Endothelial cell (in vitro differentiated cells): ENCODE measurements around the gene GPR39. TPM values are rescaled to one million over a fixed set of nuclear protein-coding genes. Genes with fewer than 3 reads are reported as not detected.

Experiments used
- DNase-seq: peaks from one replicate; pipeline ENCODE4 v3.0.0; 2021; ENCODE audit warnings: low spot score
- H3K27ac Mint-ChIP-seq: one replicate; pipeline ENCODE4 v1.8.0; 2021; ENCODE audit warnings: mixed read lengths, inconsistent platforms; ENCODE audit not compliant: unreplicated experiment
- H3K27me3 Mint-ChIP-seq: one replicate; pipeline ENCODE4 v1.8.0; 2021; ENCODE audit warnings: mild to moderate bottlenecking, moderate library complexity, mixed read lengths, inconsistent platforms; ENCODE audit not compliant: unreplicated experiment
- H3K36me3 Mint-ChIP-seq: one replicate; pipeline ENCODE4 v1.8.0; 2021; ENCODE audit warnings: mild to moderate bottlenecking, low read depth, mixed read lengths, inconsistent platforms; ENCODE audit not compliant: unreplicated experiment
- H3K4me1 Mint-ChIP-seq: one replicate; pipeline ENCODE4 v1.8.0; 2021; ENCODE audit warnings: mild to moderate bottlenecking, mixed read lengths, inconsistent platforms; ENCODE audit not compliant: unreplicated experiment
- H3K4me3 Mint-ChIP-seq: one replicate; pipeline ENCODE4 v1.8.0; 2021; ENCODE audit warnings: mild to moderate bottlenecking, mixed read lengths, inconsistent platforms; ENCODE audit not compliant: unreplicated experiment
- H3K9me3 Mint-ChIP-seq: one replicate; pipeline ENCODE4 v1.8.0; 2021; ENCODE audit warnings: mixed read lengths, inconsistent platforms; ENCODE audit not compliant: unreplicated experiment
- CTCF ChIP-seq: fragments of 200-600 bp; sonication (generic); IDR thresholded peaks from one replicate; pipeline ENCODE4 v1.5.0; 2021; ENCODE audit warnings: antibody characterized with exemption; ENCODE audit not compliant: unreplicated experiment
- total RNA-seq: library from RNA; stranded (reverse); fragmentation: NEBNext Ultra II Directional; extraction: Animal tissue kit (Norgen Biotek cat#: 25700); gene quantifications from one replicate; pipeline ENCODE4 v1.2.1, GENCODE V29; 2021; ENCODE audit not compliant: unreplicated experiment

The GPR39 gene
- total RNA-seq, 1 donor from 2014 or later, result 0.62 TPM

GRCh38 chr2:132638313-132639040, 221.9 kb downstream of the GPR39 start:
- H3K9me3 Mint-ChIP-seq, result no peaks in the 10 kb centered on the region
- no peak overlapping the region for H3K4me3 Mint-ChIP-seq
- no peaks in the 10 kb centered on the region for H3K4me1 Mint-ChIP-seq
- no peak overlapping the region for H3K27ac Mint-ChIP-seq
- peaks cover 3% of the 10 kb centered on the region for H3K27me3 Mint-ChIP-seq
- TF ChIP-seq CTCF, result no peak
- DNase-seq, result no peak
- no peaks in the 10 kb centered on the region for H3K36me3 Mint-ChIP-seq

- TF ChIP-seq CTCF, result no peak
These were observed 223.5 kb downstream of the GPR39 start for GRCh38 chr2:132640116-132640515.

GRCh38 chr2:132641819-132642218, 225.2 kb downstream of the GPR39 start:
- H3K36me3 Mint-ChIP-seq, result no peaks in the 10 kb centered on the region
- H3K27me3 Mint-ChIP-seq, result no peaks in the 10 kb centered on the region
- no peak for TF ChIP-seq CTCF
- no peak overlapping the region for H3K27ac Mint-ChIP-seq
- no peaks in the 10 kb centered on the region for H3K4me1 Mint-ChIP-seq
- DNase-seq, result no peak
- no peak overlapping the region for H3K4me3 Mint-ChIP-seq
- H3K9me3 Mint-ChIP-seq, result no peaks in the 10 kb centered on the region

More at GRCh38 chr2:132640116-132640515, 223.5 kb downstream of the GPR39 start:
- DNase-seq, result no peak
- Mint-ChIP-seq H3K4me1 (no peaks in the 10 kb centered on the region), H3K27me3 (no peaks in the 10 kb centered on the region), H3K9me3 (no peaks in the 10 kb centered on the region), H3K27ac (no peak overlapping the region), H3K4me3 (no peak overlapping the region), H3K36me3 (no peaks in the 10 kb centered on the region)

GRCh38 chr2:132642415-132642814, 225.8 kb downstream of the GPR39 start:
- Mint-ChIP-seq H3K36me3 (no peaks in the 10 kb centered on the region), H3K4me3 (no peak overlapping the region), H3K27me3 (no peaks in the 10 kb centered on the region), H3K9me3 (no peaks in the 10 kb centered on the region), H3K4me1 (no peaks in the 10 kb centered on the region), H3K27ac (no peak overlapping the region)
- no peak for TF ChIP-seq CTCF
- DNase-seq, result no peak

- no peak for TF ChIP-seq CTCF
- Mint-ChIP-seq H3K4me1 (peaks cover 4% of the 10 kb centered on the region), H3K36me3 (no peaks in the 10 kb centered on the region), H3K9me3 (no peaks in the 10 kb centered on the region), H3K4me3 (no peak overlapping the region), H3K27ac (no peak overlapping the region), H3K27me3 (no peaks in the 10 kb centered on the region)
- DNase-seq, result no peak
These were observed 228.6 kb downstream of the GPR39 start for GRCh38 chr2:132645176-132645575.
